ENCODE data around the gene CIT.

- TF ChIP-seq, protein P1, sequence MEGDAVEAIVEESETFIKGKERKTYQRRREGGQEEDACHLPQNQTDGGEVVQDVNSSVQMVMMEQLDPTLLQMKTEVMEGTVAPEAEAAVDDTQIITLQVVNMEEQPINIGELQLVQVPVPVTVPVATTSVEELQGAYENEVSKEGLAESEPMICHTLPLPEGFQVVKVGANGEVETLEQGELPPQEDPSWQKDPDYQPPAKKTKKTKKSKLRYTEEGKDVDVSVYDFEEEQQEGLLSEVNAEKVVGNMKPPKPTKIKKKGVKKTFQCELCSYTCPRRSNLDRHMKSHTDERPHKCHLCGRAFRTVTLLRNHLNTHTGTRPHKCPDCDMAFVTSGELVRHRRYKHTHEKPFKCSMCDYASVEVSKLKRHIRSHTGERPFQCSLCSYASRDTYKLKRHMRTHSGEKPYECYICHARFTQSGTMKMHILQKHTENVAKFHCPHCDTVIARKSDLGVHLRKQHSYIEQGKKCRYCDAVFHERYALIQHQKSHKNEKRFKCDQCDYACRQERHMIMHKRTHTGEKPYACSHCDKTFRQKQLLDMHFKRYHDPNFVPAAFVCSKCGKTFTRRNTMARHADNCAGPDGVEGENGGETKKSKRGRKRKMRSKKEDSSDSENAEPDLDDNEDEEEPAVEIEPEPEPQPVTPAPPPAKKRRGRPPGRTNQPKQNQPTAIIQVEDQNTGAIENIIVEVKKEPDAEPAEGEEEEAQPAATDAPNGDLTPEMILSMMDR (conservative IDR thresholded peaks at IDR 0.05 in 1 of 2, IDR thresholded peaks at IDR 0.05 in 1 of 2; ENCODE audit: low read depth in 1 of 2, low read length in 2 of 2) = no peak
- no peak for TF ChIP-seq EZH2 (IDR thresholded peaks at IDR 0.05; ENCODE audit: low read length, missing control alignments)
Measured at GRCh38 chr12:119721306-119721705, 155.8 kb downstream of the CIT start.

Data from fibroblast of lung (primary cell).